Measurements from ENCODE around the gene MRC1.

GRCh38 chr10:17866346-17866745 is 57.2 kb downstream of the MRC1 start:
- TF ChIP-seq CTCF (IDR thresholded peaks at IDR 0.05; ENCODE audit: insufficient read depth, low read depth, low read length) (no peak), EZH2 (IDR thresholded peaks at IDR 0.05; ENCODE audit: insufficient read depth, low read length) (no peak)
